GM19043 (cell line): ENCODE results near the gene LST1.
A peak's percentile ranks its signal among the peaks of the same experiment; 100 is the strongest.
"Not testable (repeated sequence)": the region's sequence is repeated elsewhere in the genome, so short reads cannot be mapped to it uniquely, and the experiment has no call there.

ENCODE experiments used
- ATAC-seq: cut with Tn5 transposase; IDR thresholded peaks from one replicate; pipeline ENCODE4 v1.9.1; 2021; ENCODE audit warnings: low read depth; ENCODE audit not compliant: unreplicated experiment

Gene LST1

GRCh38 chr6:31586008-31586407, at the start of gene LST1:
Gene LST1 (plus strand): TSS chr6:31586277. CDS start chr6:31587300, 1,023 bp downstream.
- no peak for ATAC-seq

DNA sequence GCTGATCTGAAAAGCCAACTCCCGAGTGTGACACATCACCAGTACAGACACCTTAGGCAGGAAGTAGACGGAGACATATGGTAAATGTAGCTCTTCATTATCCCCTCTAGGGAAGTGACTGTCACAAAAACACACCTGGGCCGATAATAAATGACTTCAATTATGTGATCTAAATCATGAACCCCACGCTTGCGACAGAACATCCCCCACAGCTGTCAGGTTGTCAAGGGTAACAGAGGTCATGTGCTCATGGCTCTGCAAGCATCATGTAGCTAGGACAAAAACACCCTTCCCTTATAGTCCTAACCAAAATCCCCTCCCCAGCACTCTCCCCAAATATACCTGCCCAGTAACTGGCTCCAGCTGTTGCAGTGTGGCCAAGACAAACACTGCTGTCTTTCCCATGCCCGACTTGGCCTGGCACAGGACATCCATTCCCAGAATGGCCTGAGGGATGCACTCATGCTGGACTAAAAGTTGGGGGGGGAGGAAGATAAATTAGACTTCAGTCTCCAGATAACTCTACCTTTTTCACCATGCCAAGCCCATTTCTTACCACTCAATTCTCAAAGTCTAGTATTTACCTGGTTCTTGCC, 47.2 kb upstream of the LST1 start:
- ATAC-seq = no peak

DNA sequence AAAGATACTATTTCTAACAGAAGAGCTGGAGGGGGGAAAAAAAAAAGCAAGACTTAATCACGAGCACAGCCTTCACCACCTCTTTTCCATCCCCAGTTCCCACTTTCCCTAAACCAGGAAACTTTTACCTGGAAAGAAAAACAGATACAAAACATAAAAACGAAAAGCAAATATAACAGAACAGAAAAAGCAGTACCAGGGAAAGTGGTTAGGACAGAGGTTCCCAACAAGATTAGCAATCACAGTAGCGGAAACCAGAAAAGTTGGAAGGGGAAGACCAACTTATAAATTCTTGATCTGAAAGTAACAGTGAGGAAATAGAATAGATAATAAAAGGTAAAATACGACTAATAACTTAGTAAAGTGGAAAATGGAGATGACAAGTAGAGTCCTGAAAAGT, 45.4 kb upstream of the LST1 start:
- ATAC-seq = no peak

- peak; percentile 14 for ATAC-seq
These were observed 44.9 kb upstream of the LST1 start for GRCh38 chr6:31541059-31541657.

GRCh38 chr6:31541658-31542521, 44.2 kb upstream of the LST1 start, which contains the start of gene DDX39B:
Gene DDX39B (minus strand): TSS chr6:31542003. CDS start chr6:31540532, 1,471 bp downstream.
- peak; percentile 46 for ATAC-seq

DNA sequence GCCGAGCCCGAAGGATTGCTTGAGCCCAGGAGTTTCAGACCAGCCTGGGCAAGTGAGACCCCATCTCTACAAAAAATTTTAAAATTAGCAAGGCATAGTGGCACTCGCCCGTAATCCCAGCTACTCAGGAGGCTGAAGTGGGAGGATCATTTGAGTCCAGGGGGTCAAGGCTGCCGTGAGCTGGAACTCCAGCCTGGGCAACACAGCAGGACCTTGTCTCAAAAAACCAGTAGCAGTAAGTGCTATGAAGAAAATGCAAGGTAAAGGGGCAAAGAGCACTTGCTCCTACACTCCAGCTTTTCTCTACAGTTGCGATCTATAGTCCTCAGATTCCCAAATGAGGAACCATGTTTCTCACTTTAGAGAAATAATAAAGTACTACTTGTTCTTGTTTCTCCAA, 42.4 kb upstream of the LST1 start:
- ATAC-seq = no peak

DNA sequence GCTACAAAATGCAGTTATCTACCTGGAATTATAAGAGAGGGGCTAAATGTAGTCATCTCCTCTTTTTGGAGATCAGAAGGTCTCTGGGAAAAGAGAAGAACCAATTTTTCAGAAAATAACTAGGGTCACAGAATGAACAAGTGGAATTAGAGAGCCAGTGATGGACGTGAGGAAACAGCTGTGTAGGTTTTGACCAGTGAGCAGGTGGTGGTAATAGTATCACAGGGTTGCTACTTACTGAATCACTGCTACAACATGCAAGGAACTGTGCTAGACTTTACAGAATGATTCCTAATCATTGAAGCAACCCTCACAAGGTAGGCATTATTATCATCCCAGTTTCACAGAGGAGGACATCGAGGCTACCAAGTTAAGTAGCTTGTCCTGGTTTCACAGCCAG, 41.4 kb upstream of the LST1 start:
- no peak for ATAC-seq

- no peak for ATAC-seq
These were observed 40.8 kb upstream of the LST1 start for GRCh38 chr6:31545291-31545690.

- ATAC-seq = peak; percentile 48
These were observed 39.6 kb upstream of the LST1 start, which contains the start of gene ATP6V1G2 for GRCh38 chr6:31546339-31546957. Gene ATP6V1G2 (minus strand): TSS chr6:31546608. CDS start chr6:31546559, 49 bp downstream.

DNA sequence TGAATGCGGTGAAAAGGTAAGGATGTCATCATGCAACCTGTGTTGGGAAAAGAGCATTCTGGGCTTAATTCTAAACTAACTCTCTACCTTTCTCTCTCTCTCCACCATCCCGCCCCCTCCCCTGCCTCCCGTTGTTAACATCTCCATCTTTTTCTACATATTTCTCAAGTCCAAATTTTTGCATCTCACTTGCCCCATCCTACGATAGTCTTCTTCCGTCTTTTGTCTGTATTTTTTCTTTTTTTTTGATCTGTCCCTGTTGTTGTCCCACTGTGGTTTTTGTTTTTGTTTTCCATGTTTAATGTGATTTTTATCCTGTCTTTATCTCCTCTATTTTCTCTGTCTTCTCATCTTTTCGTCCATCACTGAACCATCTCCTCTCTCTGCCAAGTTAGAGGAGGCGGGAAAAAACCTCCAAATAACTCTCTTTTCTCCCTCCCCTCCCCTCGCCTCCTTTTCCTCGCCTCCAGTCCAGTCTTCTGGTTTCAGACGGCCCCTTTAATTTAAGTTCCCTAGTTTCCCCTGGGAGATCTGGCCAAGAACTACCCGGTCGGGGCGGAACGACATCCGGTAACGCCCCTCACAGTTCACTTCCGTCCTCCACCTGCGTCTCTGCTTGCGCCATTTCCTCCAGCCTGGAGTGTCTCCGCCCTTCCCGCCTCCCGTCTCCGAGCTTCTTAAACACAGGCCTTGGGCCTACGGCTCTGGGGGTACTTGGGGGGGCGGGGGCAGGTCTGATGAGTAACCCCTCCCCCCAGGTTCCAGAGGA, 38.9 kb upstream of the LST1 start, which contains the start of gene NFKBIL1:
Gene NFKBIL1 (plus strand): TSS at position 651 of the 769 bp plus-strand sequence. CDS start 87 bp downstream, at position 738.
- no peak for ATAC-seq

DNA sequence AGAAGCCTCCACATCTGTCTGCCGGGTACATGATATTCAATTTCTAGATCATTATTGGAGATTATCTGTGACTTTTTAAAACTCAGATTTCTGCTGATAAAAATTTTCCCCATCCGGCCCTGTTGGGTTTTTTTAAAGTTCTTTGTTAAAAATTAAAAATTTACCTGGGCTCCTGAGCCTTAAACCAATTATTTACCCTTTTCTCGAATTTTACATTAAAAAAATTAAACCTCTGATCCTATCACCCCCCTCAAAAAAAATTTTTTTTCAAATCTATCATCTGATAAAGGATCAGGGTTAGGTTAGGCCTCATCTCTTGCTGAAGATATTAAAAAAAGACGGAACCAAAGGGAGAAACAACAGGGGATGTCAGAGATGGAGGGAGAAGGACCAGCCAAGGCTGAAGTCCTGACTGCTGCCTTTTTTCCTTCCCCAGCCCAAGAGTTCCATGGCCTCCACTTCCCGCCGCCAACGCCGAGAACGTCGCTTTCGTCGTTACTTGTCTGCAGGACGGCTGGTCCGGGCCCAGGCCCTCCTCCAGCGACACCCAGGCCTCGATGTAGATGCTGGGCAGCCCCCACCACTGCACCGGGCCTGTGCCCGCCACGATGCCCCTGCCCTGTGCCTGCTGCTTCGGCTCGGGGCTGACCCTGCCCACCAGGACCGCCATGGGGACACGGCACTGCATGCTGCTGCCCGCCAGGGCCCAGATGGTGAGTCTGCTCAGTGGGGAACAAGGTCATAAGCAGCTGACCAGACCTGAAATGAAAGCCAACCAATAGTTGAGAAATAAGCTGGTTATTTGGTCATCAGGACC, 38.1 kb upstream of the LST1 start:
- no peak for ATAC-seq

- ATAC-seq = no peak
These were observed 37.6 kb upstream of the LST1 start for GRCh38 chr6:31548544-31548873.

- ATAC-seq = not testable (repeated sequence)
These were observed 34.7 kb upstream of the LST1 start for GRCh38 chr6:31551371-31551770.

DNA sequence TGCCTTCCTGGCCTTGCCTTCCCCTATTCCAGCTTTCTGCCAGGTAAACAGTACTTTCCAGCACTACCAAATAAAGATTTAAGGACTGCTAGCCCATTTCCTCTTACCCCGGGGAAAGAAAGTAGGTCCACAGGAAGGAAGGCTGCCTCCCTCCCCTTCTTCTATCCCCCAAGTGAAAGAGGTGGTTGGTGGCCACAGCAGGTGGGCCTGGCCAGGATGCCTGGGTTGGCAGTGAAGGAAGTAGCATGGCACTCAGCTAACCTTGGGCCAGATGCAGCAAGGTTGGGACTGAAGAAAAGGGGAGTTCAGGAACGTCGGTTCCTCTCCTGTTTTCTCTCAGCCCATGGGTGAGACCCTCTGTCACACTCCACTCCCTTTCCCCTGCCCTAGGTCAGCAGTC, 29.8 kb upstream of the LST1 start:
- no peak for ATAC-seq

GRCh38 chr6:31557443-31558317, 28.4 kb upstream of the LST1 start:
- no peak for ATAC-seq

- no peak for ATAC-seq
These were observed 27.8 kb upstream of the LST1 start for GRCh38 chr6:31558318-31558625.

DNA sequence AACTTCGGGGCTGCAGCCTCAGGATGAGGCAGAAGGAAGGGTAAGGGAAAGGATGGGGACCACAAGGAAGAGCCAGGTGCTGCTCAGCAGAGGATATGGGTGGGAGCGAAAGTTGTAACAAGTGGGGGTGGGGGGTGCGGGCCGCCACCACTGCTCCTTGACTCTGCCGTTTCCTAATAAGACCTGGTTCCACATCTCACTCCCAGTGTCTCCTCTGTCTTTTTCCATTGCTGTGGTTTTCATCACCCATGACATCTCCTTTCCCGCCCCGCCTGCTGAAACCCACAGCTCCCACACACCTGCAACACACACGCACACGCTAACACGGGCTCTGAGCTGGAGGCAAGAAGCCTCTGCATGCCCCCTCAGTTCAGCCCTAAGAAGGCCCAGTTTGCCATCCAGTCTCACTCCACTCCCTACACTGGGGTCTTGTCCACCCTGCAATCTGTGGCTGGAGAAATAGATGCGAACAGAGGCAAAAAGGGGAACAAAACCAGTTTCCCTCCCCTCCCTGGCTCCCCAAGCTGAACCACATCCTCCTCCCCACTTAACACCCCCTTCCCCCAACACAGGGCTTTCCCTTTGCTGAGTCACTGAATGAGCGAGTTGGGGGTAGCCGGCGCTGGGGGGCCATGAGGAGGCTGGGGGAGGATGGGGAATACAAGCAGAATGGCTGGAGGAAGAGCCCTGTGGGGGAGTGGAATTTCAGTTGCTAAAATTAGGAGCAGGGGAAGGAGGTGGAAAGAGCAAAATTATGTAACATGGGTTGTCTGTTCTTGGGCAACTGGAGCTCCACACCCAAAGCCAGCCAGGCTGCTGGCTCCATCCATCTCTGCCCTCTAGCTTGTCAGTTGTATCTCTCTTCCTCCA, 27.2 kb upstream of the LST1 start:
- ATAC-seq = no peak

DNA sequence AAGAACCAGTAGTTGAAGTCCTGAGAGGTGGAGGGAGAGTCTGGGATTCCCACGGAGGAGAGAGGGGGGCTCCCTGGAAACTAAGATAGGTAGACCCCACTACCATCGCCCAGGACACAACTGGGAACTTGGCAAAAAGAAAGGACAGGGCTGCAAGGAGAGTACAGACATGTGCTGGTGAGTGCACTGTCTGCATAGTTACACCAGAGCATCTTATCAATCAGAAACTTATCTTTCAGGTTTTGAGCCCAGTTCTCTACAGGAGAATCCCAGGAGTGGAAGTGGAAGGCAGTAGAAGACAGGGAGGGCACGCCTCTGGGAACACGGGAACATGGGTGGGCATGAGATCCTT, 26.5 kb upstream of the LST1 start:
- ATAC-seq = no peak
